Pulmonary artery endothelial cell (primary cell): Measurements from ENCODE around the gene PTH2R. TPM values are rescaled to one million over a fixed set of nuclear protein-coding genes. Genes with fewer than 3 reads are reported as not detected.
"Not testable (repeated sequence)": the region's sequence is repeated elsewhere in the genome, so short reads cannot be mapped to it uniquely, and the experiment has no call there.

Experiments used
- DNase-seq: peaks from one replicate; pipeline ENCODE4 v3.0.0-alpha.2; 2011; ENCODE audit warnings: low read depth, low spot score
- total RNA-seq: library from RNA; depleted of rRNA; stranded (reverse); fragments of >200 nt; gene quantifications from 2 replicates; pipeline ENCODE4 v1.2.3, GENCODE V29; 2014

The PTH2R gene, protein sequence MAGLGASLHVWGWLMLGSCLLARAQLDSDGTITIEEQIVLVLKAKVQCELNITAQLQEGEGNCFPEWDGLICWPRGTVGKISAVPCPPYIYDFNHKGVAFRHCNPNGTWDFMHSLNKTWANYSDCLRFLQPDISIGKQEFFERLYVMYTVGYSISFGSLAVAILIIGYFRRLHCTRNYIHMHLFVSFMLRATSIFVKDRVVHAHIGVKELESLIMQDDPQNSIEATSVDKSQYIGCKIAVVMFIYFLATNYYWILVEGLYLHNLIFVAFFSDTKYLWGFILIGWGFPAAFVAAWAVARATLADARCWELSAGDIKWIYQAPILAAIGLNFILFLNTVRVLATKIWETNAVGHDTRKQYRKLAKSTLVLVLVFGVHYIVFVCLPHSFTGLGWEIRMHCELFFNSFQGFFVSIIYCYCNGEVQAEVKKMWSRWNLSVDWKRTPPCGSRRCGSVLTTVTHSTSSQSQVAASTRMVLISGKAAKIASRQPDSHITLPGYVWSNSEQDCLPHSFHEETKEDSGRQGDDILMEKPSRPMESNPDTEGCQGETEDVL
- 0.04 TPM in 1 of 2 replicates, not detected in the other for total RNA-seq

DNA sequence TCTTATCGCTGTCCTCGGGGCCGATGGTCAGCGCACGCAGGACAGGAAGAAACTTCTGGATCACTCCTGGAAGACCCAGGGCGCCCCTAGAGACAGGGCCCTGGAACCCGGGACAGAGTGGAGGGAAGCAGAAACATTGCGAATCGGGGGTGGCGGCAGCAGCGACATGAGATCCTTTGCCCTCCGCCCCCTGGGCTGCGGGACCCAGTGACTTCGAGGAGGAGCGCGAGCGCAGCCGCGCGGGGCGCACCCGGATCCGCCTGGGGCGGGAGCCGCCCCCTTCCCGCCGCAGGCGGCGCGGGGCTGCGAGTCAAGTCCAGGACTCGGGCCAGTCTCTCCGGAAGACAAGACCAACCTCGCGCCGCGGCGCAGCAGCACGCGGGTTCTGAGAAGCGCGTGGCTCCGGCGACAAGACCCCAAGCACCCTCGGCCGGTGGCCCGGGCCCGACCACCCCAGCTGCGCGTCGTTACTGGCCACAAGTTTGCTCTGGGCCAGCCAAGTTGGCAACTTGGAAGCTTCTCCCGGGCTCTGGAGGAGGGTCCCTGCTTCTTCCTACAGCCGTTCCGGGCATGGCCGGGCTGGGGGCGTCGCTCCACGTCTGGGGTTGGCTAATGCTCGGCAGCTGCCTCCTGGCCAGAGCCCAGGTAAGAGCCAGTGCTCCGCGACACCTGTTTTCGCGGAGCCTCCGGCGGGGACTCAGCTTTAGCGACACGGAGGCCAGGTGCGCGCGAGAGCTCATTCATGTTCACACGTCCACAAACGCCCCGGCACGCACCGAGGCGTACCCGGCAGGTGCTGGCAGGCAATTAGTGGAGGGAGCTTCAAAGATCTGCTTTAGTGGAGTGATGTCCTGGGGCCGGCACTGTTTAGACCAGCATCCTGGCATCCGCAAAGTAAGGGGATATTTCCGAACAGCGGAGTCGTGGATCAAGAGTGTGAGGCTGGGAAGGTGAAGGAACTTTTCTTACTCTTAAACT lies at the start of gene PTH2R:
TSS of gene PTH2R (plus strand) at position 319 of the 978 bp plus-strand sequence. CDS start at position 571, 252 bp downstream.
- no peak for DNase-seq

DNA sequence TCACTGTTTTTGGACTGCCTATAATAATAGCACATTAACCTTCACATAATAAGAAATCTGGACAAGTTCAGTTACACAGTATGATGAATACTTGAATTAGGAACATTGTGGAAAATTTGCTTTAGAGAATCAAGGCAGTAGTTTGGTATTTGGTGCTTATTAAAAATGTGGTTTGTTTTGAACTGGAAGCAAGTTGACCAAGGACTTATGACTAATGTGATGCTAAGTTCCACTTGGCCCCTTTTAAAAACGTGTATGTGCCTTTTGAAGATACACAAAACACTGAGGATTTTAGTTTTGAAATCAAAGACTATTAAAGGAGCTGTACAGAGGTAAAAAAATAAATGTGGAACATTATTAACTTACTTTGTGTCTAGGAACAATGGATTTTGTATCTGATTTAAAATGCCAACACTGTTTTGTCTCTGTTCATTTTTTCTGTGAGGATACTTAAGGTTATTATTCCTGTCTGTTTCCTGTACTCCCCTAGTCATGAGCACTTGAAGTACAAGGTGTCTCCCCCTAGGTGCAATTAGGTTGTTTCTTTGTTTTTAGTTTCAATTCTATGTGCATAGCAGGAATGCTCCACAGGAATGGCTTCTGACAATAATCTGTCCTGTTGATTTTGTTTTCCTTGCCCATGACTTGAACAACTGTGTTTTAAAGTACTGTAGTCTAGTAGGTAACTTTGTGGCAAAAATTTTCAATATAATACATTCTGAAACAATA lies 49.6 kb upstream of the PTH2R start:
- no peak for DNase-seq

DNA sequence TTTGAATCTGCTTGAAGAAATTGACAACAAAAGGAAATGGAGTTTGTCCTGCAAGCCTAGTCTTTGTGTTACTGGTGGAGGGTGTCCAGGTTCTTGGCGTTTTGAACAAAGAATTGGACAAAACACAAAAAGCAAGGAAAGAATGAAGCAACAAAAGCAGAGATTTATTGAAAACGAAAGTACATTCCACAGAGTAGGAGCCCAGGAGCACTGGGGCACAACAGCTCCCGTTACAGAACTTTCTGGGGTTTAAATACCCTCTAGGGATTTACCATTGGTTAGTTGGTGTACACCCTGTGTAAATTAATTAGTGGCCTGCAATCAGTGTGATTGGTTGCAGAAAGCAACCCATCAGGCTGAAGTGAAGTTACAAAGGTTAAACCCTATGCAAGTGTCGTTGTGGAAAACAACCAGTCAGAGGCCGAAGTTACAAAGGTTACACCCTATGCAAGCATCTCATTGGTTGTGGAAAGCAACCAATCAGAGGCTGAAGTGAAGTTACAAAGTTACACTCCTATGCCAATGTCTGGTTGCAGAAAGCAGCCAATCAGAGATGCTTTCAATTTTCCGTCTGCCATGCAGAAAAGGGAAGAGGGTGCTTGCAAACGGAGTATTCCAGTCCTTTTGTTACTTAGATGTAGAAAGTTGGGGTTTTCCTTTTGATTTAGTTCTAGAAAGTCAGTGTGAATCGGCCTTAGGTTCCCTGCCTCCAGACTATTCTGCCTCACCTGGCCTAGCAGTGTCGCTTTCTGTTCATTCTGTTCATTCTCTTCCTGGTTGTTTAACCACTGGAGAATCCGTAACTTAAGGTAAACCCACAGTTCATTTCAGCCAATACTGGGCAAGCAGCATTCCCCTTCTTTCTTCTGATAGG lies 47.6 kb upstream of the PTH2R start:
- no peak for DNase-seq

DNA sequence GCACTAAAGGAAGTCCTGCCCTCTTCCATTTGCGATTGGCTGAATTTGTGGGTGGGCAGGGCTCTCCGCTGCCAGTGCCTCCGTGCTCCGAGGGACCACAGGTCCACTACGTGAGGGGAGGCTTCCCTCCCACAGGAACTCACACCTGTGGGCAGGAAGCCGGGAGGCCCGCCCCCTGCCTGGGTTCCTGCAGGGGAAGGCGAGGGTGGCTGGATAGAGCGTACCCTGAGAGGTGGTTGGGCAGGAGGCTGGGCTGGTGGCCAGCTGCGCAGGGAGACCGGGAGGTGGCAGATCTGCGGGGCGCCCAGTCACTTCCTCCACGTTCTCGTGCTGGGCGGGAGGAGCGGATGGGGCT lies 47.0 kb upstream of the PTH2R start:
- no peak for DNase-seq

DNA sequence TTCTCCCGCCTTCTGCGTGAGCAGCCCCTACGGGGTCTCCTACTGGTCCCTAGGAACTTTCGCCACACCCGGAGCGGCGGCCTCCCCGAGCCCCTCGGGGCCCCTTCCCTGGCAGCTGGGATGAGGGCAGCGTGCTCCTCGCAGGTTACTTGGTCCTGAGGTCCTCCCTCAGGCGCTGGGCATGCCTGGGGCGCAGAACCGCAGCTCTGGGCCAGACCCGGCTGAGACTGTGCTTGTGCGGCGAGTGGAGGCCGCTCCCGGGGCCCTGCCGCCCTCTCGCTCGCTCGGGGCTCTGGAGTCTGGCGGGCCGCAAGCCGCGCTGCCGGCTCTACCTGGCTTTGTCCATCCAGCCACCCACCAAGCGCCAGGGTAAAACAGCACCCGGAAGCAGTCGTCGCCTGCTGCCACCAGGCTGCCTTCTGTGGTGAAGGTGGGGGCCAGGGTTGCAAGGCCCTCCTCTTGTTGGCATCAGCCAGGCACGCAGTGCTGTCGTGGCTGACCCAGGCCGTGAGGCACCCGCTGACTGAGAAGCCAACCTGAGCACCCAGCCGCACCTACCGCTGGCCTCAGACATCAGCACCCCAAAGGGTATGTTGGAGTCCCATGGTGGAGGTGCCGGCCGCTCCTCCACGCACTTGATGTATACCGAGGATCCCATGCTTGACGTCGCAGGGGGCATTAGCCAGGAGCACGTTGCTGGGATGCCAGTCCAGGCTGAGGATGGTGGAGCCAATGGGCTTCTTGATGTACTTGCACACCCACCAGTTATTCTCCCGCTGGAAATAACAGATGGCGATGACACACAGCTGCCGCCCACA lies 46.1 kb upstream of the PTH2R start:
- DNase-seq = no peak

DNA sequence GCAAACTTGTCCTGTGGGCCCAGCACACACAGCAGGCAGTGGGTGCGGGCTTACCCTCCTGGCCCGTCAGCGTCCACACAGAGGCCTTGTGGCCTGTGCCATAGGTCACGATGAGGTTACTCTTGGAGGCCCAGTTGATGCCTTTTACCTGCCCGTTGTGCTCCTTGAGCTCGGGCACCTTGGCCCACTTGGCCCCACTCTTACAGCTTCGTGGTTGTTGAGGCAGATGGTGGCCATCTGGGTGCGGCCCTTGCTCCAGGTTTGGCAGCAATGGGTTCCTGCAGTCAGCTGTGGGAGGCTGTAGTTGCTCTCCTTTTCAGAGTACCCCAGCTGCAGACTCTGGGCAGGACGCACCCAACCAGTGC lies 45.5 kb upstream of the PTH2R start:
- DNase-seq = no peak

DNA sequence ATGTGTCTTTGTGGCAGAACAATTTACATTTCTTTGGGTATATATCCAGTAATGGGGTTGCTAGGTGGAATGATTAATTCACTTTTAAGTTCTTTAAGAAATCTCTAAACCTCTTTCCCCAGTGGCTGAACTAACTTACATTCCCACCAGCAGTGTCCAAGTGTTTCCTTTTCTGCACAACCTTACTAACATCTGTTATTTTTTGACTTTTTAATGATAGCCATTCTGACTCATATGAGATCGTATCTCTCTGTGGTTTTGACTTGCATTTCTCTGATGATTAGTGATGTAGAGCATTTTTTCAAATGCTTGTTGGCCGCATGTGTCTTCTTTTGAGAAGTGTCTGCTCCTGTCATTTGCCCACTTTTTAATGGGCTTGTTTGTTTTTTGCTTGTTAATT lies 43.1 kb upstream of the PTH2R start:
- no peak for DNase-seq

DNA sequence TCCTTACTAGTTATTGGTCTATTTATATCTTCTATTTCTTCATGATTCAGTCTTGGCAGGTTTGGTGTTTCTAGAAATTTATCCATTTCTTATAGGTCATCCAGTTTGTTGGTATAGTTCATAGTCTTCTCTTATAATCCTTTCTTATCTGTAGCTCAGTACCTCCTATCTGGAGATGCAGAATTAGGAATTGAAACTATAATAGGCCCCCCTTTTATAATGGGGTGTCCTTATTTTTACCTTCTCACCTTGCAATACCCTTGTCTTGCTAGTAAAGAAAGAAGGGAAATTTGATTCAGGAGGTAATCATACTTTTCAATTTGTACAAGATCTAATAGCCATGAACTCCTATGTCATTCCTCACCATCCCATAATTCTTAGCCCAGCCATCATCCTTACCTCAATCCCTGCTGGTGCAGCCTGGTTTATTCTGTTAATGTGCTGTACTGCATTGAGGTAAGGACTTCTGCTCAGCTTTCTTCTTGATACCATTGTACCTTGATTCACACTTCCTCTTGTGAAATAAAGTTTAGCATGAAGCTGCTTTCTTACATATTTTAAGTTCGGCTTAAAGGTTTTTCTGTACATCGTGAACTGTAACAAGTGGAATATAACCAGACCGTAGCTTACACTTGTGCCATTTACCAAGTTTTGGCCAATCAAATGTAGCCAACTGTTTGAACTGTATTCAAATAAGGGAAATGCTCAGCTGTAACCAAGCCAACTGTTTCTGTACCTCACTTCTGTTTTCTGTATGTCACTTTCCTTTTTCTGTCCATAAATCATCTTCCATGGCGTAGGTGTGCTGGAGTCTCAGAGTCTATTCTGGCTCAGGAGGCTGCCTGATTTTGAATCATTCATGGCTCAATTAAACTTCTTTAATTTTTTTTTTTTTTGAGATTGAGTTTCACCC lies 40.1 kb upstream of the PTH2R start:
- no peak for DNase-seq

DNA sequence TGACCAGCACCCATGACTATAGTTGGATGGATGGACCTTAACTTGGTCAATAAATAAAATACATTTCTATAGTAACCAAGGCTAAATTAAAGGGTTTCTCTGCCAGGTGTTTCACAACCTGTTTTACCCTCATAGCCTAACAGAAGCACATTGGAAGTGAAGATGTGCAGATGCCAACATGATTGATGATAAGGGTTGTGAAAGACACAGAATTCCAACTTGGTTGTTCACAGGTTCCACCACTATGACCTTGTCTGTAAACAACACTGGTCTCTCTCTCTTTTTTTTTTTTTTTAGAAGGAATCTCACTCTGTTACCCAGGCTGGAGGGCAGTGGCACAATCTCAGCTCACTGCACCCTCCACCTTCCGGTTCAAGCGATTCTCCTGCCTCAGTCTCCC lies 37.5 kb upstream of the PTH2R start:
- DNase-seq = no peak

DNA sequence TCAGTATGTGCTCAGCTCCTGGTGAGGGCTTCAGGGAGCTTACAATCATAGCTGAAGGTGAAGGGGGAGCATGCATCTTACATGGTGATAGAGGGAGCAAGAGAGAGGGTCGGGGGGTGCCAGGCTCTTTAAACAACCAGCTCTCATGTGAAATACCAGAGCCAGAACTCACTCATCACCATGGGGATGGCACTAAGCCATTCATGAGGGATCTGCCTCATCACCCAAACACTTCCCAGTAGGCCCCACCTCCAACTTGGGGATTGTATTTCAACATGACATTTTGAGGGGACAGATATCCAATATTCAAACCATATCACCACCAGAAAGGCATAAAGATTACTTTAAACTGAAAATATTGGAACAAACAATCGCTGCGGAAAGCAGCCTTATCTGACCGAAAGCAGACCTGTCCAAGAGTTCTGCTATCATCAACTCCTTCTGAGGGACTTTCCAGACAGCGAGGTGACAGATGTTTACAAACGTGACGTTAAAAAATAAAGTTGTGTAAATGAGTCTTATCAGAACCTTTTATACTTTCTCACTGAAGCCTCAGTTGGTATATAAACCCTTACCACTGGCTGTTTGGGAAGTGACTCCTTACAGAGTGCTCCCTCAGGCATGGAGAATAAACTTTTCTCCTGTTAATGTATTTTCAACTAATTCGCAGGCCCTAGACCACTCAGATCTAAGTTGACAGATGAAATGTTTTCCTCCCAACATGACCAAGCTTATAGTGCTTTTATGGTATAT lies 35.5 kb upstream of the PTH2R start:
- DNase-seq = no peak

DNA sequence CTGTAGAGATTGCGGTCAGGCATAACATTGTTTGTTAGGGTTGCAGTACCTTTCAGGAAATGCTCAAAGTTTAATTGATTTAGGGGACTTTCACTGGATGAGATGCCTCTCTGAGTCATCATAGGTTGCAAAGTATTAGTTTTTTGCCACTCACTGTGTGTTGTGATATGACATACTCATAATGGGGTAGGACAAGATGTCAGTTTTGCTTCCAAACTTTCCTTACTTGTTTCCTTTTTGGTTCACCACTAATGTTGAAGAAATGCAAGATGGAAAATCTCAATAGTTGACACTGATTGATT lies 35.0 kb upstream of the PTH2R start:
- no peak for DNase-seq

DNA sequence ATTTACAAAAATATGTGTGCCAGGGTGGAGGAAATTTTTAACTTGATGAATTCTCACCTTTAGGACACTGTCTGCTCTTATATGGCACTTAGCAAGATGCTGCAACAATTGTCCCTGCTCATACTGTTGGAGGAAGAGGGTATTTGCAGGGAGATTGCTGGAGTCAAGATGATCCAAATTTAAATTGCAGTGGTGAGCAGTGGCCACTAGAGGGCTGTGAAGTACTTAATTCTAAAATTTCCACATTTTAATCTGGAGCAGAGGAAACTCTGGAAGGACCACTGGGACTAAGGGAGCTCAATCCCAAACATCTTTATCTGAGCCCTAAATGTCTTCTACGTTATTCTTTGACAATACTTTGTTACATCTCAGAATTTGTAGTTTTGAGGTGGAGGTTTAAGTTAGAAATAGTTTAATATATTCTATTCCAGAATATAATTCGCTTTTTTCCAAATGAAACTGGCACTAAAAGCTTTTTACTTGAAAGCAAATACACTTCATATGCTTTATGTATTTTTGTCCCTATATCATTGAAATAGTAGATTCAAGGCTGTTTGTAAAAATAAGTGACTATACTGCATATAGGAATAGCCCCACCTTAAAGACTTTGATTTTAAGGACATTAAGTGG lies 33.0 kb upstream of the PTH2R start:
- DNase-seq = no peak

DNA sequence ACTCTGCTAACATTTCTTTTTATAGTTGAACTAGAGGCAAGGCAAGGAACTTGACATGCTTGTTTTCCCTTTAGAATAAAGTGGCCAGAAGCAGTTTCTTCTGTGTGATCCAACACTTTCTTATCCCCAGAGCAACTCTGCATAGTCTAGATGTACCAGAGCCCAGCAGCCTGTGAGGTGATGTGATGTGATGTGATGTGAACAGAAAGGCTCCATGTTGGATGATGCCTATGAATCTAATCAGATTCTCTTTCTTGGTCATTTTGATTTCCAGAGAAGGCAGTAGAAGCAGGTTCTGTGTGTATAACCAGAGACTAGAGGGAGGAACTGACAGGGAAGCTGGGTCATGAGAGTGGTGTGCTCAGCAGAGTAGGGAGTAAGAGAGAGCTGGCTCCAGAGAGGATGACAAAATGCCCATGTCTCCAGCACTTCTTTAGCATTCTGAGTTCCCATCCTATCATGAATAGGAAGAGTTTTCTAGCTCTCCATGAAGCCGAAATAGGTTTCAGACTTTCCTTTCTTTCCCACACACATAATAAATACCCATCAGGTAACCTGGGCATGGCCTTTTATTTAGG lies 31.0 kb upstream of the PTH2R start:
- DNase-seq = no peak

DNA sequence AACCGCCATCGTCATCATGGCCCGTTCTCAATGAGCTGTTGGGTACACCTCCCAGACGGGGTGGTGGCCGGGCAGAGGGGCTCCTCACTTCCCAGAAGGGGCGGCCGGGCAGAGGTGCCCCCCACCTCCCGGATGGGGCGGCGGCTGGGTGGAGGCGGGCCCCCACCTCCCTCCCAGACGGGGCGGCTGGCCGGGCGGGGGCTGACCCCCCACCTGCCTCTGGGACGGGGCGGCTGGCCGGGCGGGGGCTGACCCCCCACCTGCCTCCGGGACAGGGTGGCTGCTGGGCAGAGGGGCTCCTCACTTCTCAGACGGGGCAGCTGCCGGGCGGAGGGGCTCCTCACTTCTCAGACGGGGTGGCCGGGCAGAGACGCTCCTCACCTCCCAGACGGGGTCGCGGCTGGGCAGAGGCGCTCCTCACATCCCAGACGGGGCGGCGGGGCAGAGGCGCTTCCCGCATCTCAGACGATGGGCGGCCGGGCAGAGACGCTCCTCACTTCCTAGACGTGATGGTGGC lies 29.2 kb upstream of the PTH2R start:
- not testable (repeated sequence) for DNase-seq

DNA sequence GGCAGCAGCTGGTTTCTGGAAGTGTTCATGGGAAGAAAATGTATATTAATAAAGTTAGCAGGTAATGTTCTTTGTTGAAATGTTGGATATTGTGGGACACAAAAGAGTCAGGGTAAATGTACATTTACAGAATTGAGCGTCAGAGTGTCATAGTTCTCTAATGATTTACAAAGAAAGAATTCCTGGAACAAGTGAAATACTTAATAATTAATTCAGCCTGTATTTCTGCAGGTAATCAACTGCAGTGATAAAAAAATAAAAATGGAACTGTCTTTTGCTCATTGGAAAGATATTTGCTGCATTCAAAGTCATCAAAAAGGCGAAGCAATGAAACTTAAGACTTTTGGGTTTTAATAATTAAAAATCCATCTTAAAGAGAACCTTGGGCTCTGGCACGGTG lies 27.4 kb upstream of the PTH2R start:
- DNase-seq = no peak

DNA sequence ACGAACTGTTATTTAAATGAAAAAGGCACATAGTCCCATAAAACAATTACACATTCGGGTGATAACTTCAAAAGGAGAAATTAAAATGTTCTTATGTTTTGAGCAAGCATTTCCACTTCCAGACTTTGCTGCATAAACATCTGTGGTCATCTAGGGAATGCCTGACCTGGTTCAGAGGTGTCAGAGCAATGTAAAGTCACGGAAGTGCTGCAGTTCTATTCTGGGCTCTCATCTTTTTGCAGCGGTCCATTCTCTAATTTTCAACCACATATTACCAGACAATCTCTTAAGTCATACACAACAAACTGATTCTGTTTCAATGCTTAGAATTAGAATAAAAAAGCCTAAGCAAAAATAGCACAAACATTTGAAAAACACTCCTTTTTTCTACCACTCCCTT lies 22.0 kb upstream of the PTH2R start:
- DNase-seq = no peak

DNA sequence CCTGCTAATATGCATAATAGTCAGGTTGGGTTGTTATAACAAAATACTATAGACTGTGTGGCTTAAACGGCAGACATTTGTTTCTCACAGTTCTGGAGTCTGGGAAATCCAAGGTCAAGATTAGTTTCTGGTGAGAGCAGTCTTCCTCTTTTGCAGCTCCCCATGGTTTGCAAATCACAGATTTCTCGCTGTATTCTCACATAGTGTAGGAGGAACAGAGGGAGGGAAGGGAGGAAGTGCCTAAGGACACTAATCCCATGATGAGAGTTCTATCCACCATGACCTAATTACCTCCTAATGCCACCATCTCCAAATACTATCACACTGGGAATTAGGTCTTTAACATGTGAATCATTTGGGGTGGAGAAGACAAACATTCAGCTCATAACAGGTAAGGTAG lies 20.1 kb upstream of the PTH2R start:
- no peak for DNase-seq
